Stimulated activated CD4-positive, alpha-beta T cell treated with anti-CD3 and anti-CD28 coated beads, Interleukin-4, amount 100 ng/mL, for 24 hours (primary cell): ENCODE data around the gene MRM2.

Experiments
- DNase-seq: peaks from one replicate; pipeline ENCODE4 v3.0.0-alpha.2; 2020

Gene MRM2

GRCh38 chr7:2201686-2202360 lies 40.2 kb downstream of the MRM2 start:
- DNase-seq: no peak

DNA sequence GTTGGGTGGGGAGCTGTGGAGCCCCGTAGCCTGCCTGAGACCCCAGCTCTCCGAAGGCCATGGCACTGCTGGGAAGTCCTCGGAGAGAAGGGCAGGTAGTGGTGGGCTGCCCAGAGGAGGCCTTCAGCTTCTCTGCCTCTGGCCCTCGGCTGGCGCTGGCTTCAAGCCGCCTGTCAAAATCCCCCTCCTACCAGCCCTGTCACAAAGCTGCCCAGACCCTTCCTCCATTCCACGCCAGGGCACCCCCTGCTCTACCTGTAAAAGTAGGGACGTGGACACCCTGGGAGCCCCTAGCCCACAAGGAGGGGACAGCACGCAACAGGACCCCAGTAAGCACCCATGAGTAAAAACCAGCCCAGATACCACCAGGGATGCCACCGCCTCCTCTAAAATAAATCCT lies 40.9 kb downstream of the MRM2 start:
- no peak for DNase-seq

- no peak for DNase-seq
Observed at GRCh38 chr7:2200584-2200980, 41.4 kb downstream of the MRM2 start.

DNA sequence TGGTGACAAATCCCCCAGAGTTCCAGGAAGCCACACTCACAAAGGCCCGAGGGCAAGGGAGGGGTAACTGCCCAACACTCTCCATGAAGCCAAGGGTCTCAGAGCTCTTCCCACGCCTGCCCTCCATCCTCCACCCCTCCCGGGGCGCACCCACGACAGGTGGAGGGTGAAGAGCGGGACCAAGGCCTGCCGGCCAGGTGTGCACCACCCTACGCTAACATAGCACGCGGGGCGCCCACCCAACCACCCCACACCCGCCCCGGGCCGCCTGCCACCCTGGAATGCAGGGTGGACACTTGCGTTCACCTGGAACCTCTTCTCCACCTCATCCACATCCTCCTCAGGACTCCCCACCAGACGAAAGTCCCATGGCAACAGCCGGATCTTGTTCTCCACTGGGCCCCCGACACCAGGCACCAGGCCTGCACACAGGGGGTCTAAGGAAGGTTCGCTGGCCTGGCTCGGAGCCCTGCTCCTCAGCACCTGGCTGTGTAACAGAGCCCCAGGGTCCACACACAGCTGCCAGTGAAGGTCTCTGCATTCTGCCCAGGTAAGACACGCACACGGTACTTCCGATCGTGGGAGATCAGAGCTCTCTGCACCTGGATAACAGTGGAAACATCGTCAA lies 41.9 kb downstream of the MRM2 start:
- no peak for DNase-seq

- DNase-seq: no peak
Observed at GRCh38 chr7:2199528-2199927, 42.5 kb downstream of the MRM2 start.

DNA sequence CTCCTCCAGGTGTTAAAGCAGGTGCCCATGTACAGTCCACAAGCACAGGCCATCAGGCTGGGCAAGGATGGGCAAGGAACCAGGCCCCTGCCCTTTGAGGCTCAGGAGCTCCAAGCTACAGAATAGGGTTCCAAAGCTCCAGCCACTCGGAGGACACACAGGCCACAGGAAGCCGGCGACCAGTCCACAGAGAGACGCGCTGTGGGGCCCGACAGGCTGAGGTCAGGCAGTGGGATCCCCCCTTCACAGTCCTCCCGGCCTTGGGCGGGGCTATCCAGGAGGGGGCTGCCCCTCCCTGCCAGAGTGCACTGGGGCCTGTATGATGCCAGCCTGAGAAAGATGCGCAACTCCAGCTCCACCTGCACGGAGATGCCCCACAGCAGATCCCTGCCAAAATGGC lies 43.2 kb downstream of the MRM2 start:
- DNase-seq: no peak

GRCh38 chr7:2198206-2198605 lies 43.8 kb downstream of the MRM2 start:
- DNase-seq: no peak

DNA sequence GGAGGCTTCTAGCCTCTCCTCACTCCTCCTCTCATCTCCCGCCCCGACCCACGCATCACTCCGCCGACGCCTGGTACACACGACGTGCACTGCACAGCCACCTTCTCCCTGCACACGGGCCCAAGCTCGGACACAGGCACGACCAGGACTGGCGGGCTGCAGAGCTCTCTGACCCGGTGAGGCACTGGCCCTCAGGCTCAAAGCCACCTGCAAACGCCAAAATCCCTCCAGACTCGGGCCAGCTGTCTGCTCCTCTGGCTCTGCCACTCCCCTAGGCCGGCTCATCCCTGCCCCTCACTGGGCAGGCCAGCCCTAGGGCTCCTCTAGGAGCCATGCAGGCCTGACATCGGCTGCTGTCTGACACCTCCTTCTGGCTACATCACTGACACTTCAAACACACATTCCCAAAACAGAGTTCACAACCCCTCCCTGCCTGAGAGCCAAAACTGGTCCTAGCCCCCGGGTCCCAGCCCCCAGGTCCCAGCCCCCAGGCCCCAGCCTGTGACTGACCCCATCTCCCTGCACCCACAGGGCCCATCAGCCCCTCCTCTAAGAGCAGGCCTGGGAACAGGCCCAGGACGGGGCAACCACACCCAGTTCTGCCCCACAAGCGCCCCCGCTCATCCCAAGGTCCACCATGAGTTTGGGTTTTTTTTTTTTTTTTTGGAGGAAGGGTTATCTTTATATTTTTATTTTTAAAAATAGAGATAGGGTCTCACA lies 44.4 kb downstream of the MRM2 start:
- no peak for DNase-seq

DNA sequence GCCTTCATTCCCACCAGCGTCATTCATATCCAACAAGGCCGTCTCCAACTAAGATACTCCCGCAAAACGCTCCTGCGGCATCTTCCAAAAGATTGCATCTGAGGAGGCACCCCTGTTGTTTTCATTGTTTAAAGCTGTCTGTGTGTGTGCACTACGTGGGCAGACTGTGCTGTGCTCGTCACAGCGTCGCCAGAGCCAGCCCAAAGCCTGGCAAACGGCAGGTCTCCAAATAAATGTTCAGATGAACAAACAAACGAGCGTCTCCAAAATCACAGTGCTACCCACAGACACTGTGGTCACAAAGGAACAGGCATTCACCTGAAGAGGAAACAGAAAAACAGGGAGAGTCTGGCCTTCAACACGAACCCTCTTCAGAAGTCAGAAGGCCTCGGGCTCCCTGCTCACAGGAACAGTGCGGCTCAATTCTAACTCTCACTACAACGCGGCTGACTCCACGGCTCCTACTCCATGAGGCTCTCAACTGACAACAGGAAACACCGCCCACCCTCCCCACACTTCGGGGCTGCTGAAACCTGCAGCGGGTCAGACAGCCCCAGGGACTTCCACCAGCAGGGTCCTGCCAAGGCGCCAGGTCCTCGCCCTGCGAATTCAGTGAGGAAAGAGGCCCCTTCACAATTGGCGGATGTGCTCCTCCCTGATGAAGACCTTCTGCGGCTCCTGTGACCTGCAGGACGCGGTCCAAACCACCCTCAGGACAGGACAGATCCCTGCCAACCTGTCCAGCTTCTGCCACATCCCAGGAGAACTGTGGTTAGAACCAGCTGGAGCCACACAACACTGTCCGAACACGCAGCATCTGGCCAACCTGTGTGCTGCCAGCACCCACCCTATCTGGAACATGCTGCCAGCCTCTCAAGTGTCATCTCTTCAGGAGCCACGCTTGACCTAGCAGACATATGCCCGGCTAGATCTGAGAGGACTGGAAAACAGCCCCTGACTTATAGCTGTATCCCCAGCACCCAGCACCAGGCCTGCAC lies 45.3 kb downstream of the MRM2 start:
- no peak for DNase-seq

GRCh38 chr7:2195400-2196246 lies 46.4 kb downstream of the MRM2 start:
- DNase-seq: no peak

- DNase-seq: no peak
Observed at GRCh38 chr7:2193575-2194305, 48.3 kb downstream of the MRM2 start.

GRCh38 chr7:2192831-2193534 lies 49.0 kb downstream of the MRM2 start:
- DNase-seq: no peak

- DNase-seq: no peak
Observed at GRCh38 chr7:2191016-2191415, 51.0 kb downstream of the MRM2 start.

- DNase-seq: no peak
Observed at GRCh38 chr7:2190531-2190930, 51.5 kb downstream of the MRM2 start.

DNA sequence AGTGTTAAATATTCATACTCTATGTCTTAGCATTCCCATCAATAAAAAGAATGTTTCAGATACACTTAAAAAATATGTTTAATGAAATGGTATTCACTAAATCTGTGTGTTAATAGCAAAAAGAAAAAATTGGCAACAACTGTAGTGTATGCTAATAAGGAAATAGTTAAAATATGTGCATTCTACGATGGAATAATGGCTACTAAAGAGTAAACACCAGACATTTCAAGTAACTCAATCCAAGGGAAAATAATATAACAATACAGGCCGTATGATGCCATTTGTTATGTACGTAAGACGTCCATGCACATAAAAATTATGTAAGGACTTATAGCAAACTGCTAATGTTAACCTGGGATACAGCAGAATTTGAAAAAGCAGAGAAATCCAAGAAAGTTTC lies 55.8 kb downstream of the MRM2 start:
- no peak for DNase-seq

DNA sequence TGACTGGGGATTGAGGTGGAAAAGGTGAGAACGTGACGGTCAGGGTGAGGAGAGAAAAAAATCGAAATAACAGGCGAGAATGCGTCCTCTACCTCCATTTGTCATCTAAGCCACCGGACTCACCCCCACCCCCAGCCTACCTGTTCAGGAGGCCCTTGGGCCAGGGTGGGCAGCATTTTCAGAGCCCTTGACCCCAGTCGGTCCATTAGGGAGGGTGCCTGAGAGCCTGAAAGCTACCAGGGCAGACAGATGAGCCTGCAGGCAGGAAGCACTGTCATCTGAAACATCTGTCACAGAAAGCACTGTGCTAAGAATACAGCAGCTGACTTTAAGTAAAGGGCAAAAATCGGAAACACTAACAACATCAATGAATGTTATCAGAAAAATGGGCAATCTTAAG lies 56.3 kb downstream of the MRM2 start:
- DNase-seq: no peak
